Transverse colon (tissue), 4 donors: Measurements from ENCODE around the gene DOCK3.

ENCODE experiments used
- CTCF ChIP-seq, 5 experiments: fragments of 200-600 bp in 3 of 5; fragments of 450-650 bp in 2 of 5; sonication (generic) in 3 of 5; IDR thresholded peaks; 1 replicate in 2 of 5; 2 replicates in 3 of 5; pipeline ENCODE4 v1.5.1; 2016 to 2017; ENCODE audit warnings: antibody characterized with exemption in 5 of 5, inconsistent platforms in 3 of 5, mild to moderate bottlenecking in 2 of 5, moderate library complexity in 1 of 5
- POLR2A ChIP-seq: fragments of 450-650 bp; IDR thresholded peaks from one replicate; pipeline ENCODE4 v1.6.1; 2016; ENCODE audit warnings: antibody characterized with exemption, mild to moderate bottlenecking, moderate library complexity
- POLR2AphosphoS5 ChIP-seq, 3 donors: sonication (generic); formaldehyde crosslinking; IDR thresholded peaks; one replicate each; pipeline ENCODE4 v1.6.1; 2016; ENCODE audit warnings: antibody characterized with exemption in 3 of 3

DNA sequence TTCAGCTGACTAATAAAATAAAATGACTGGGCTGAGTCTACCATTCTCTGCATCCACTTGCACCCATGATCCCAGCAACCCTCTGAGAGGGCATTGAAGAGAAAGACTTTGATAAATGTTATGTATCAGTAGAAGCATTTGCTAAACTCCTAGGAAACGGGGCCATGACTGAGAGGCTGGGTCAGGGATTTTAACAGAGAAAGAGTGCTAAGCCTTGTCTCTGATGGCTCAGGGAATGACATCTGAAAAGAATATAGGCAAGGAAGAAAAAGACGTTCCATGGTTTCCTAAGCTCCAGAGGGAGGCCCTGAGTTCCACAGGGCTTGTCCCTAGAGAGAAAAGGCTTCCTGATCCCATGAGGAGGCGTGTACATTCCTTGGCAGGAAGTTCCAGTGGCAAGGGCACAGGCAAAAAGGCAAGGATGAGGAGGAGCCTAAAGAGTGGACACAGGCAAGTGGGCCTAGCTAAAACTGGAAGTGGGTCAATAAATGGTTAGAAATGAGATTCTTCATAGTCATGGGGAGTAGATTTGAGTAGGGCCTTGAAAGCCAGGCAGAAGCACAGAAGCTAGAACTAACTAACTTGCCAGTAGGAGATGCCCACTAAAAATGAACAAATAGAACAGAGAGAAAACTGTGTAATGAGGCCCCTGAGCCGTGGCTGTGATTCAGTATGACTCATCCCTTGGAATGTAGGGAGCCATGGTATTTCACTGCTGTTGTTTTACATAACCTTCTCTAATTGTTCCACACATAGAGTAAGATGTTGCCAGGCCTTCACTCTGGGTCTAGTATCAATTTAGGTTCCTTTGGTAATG, 665.5 kb downstream of the DOCK3 start:
- TF ChIP-seq CTCF (IDR thresholded peaks at IDR 0.05) (no peak), POLR2AphosphoS5 (IDR thresholded peaks at IDR 0.05) (no peak), POLR2A (no peak)
